Adrenal gland (tissue), 5 donors: ENCODE data around the gene CRELD1.

Source experiments
- CTCF ChIP-seq, 6 experiments: fragments of 450-650 bp in 4 of 6; fragments of 200-600 bp in 2 of 6; sonication (generic) in 1 of 6; IDR thresholded peaks; 1 replicate in 5 of 6; 2 replicates in 1 of 6; pipeline versions ENCODE4 v1.5.1 to v1.8.0; 2016 to 2021; ENCODE audit warnings: antibody characterized with exemption in 6 of 6, mild to moderate bottlenecking in 2 of 6, moderate library complexity in 1 of 6
- POLR2A ChIP-seq, 2 donors: fragments of 450-650 bp; IDR thresholded peaks; one replicate each; pipeline ENCODE4 v1.6.1; 2017; ENCODE audit warnings: antibody characterized with exemption in 2 of 2, mild to moderate bottlenecking in 2 of 2, moderate library complexity in 1 of 2
- donor health status: DM: no; HTN: no; CAD: no.

GRCh38 chr3:9914011-9914410 lies 19.6 kb upstream of the CRELD1 start:
- TF ChIP-seq POLR2A (IDR thresholded peaks at IDR 0.05) (no peak), CTCF (IDR thresholded peaks at IDR 0.05) (no peak)
